COR-L47 (cell line): ENCODE measurements around the gene KCNAB1.
"Not testable (repeated sequence)": the region's sequence is repeated elsewhere in the genome, so short reads cannot be mapped to it uniquely, and the experiment has no call there.

Source experiments
- DNase-seq: peaks from one replicate; lab custom pipeline; 2025; lab: John Stamatoyannopoulos, UW

Gene KCNAB1

DNA sequence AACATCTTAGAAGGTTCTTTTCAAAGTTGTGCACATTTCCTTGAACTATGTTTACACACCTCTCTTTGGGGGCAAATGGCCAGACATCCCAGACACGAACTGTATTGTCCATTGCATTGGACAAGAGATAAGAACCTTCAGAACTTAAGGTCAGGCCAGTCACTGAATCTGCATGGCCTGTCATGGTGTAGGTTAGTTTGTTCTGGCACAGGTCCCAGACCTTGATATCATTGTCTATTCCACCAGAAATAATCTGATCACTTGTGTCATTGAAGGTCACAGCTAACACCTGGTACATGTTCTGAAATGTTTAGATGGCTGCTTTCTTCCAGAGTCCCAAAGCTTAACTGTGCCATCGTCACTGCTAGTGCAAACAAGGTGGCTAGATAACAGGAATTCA, 55.7 kb downstream of the KCNAB1 start:
- DNase-seq: no peak

DNA sequence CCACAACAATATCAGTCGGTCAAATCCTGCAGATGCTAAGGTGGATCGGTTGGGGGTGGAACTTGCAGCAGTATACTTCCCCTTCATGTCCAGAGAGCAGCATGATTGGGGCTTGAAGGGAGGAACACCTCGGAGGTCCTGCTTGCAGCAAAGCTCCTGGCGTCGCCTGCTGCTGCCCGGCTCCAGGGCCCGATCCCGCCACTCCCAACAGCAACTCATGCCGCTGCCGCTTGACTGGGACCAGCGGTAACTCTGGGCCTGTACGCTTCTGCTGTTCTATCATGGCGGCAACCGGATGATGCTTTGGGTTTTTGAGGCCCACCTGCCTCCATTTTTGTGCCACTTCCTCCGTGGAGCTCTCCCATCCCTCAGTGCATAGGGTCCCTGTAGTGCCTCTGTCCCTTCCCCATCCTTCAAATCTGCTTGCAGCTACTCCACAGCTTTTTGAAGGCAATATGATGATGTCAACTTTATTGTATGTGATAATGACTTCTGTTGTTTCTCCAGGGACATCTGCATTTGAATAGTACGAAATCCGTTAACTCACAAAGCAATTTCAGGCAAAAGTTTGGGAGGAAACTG, 56.3 kb downstream of the KCNAB1 start:
- no peak for DNase-seq

DNA sequence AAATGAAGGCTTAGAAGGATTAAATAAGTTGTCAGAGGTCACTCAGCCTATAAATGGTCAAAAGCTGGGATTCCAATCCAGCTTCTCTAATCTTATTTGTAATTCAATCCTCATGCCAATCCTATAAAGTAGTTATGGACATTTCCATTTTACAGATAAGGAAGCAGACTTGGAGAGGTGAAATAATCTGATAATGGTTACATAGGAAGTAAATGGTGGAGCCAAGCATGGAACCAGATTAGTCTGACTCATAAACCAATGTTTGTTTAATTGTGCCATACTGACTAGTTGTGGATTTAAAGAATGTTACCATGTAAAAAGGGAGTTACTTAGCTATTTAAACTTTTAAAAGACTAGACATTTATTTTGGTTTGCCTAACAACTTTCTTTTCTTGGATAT, 59.7 kb downstream of the KCNAB1 start:
- DNase-seq: no peak

DNA sequence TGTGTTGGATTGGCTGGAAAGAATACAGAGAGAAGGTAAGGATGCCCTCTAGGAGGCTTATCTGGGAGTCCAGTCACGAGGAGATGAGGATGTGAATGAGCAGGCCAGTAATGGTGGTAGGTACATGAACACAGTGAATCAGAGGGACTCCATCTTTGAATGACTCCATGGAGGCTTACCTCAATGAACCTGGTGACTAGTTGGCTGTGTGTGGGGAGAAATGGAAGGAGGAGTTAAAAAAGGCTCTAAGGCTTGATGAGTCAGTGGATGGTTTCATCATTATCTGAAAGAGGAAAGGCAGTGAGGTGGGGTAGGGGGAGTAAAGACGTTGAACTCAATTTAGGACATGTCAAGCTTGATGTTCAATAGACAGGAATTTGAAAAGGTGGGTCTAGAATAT, 61.1 kb downstream of the KCNAB1 start:
- no peak for DNase-seq

DNA sequence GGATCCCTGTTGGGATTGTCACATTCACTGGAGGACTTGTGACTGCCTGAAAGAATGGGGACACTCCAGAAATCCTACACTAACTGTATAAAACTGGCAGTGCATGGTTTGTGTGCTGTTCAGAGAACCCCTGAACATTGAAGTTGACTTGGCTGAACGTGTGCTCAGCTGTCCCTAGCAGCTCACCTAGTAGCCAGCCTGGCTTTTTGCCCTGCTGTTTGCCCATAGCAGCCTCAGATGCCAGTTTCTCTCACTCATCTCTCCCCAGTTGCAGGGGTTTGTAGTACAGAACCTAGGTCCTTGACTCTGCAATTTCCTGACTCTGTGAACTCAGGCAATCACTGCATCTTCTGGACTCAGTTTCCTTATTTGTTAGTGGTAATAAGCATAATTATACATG, 63.0 kb downstream of the KCNAB1 start:
- DNase-seq: no peak

DNA sequence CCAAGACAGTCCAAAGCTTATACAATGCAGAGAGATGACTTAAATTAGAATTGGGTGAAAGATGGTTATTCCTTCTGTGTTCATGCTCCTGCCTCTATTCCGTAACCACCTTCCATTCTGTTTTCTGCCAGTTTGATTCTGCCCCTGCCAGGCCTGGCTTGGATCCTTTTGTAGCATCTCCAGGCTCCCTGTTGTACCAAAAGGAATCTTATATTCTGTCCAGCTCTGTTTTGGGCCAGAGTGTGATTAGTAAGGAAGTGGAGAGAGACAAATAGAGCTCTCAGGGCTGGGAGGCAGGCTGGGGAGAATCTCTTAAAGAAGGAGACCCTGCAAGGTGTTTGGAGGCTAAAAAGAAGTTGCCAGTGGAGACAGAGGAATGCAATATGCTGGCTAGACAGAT, 63.8 kb downstream of the KCNAB1 start:
- DNase-seq: no peak

DNA sequence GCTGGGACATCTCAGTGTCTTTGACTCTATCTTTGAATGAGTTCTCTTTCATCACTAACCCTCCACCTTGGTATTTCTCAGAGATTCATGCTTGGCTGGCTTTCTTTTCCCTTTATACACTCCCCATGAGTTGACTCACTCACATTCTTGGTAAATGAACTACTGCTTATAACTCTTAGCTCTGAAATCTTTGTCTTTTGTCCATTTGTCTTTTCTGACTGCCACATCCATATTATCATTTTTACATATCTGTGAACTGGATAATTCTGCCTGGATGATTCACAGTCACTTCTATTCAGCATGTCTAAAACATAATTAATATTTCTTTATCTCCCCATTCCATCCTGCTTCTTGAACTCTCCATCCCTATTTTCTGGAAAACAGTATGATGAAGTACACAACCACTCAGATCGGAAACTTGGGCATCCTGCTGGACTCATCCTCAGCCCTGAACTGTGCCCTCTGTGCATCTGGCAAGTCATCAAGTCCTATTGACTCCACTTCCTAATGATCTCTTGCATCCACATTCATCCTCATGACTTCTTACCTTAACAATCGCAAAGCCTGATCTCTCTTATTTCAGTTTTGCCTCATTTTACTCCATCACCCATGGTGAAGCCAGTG, 66.9 kb downstream of the KCNAB1 start:
- no peak for DNase-seq

DNA sequence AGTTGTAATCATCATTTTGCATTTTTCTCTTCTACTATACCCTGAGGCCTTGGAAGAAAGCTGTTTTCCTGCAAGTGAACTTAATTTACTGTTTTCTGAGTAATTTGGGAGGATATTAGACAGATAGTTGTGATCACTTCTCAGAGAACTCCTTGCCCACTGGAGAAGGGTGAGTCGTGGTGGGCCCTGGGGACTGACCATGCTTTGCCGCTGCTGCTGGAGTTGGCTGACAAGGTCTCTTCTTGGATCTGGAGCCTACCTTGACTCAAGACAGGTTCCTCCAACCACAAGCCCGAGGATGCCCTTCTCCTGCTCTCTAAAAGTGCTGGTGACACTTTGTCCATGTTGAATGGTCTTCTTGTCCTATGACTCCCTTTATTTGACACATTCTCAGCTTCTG, 68.4 kb downstream of the KCNAB1 start:
- no peak for DNase-seq

DNA sequence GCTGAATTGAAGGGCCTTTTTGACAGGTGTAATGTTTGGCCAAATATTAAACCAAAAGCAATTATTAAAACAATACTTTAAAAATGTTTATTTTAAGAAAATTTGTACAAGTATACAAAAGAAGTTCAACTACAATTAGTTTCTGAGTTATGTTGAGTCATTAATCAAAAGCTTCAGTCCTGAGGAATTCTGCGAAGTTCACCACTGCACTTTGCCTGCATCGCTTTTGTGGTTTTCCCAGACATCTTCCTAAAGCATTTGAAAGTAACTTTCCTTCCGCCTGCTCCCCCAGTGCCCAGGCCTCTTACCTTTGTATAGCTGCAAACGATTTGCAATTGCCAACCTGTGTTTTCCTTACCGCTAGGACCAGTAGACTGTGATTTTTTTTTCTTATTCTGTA, 69.5 kb downstream of the KCNAB1 start:
- DNase-seq: no peak

DNA sequence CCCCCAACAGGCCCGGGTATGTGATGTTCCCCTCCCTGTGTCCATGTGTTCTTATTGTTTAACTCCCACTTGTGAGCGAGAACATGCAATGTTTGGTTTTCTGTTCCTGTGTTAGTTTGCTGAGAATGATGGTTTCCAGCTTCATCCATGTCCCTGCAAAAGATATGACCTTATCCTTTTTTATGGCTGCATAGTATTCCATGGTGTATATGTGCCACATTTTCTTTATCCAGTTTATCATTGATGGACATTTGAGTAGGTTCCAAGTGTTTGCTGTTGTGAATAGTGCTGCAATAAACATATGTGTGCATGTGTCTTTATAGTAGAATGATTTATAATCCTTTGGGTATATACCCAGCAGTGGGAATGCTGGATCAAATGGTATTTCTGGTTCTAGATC, 74.6 kb downstream of the KCNAB1 start:
- DNase-seq: not testable (repeated sequence)

DNA sequence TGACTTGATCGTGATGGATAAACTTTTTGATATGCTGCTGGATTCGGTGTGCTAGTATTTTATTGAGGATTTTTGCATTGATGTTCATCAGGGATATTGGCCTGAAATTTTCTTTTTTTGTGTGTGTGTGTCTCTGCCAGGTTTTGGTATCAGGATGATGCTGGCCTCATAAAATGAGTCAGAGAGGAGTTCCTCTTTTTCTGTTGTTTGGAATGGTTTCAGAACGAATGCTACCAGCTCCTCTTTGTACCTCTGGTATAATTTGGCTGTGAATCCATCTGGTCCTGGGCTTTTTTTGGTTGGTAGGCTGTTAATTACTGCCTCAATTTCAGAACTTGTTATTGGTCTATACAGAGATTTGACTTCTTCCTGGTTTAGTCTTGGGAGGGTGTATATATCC, 76.8 kb downstream of the KCNAB1 start:
- DNase-seq: not testable (repeated sequence)

DNA sequence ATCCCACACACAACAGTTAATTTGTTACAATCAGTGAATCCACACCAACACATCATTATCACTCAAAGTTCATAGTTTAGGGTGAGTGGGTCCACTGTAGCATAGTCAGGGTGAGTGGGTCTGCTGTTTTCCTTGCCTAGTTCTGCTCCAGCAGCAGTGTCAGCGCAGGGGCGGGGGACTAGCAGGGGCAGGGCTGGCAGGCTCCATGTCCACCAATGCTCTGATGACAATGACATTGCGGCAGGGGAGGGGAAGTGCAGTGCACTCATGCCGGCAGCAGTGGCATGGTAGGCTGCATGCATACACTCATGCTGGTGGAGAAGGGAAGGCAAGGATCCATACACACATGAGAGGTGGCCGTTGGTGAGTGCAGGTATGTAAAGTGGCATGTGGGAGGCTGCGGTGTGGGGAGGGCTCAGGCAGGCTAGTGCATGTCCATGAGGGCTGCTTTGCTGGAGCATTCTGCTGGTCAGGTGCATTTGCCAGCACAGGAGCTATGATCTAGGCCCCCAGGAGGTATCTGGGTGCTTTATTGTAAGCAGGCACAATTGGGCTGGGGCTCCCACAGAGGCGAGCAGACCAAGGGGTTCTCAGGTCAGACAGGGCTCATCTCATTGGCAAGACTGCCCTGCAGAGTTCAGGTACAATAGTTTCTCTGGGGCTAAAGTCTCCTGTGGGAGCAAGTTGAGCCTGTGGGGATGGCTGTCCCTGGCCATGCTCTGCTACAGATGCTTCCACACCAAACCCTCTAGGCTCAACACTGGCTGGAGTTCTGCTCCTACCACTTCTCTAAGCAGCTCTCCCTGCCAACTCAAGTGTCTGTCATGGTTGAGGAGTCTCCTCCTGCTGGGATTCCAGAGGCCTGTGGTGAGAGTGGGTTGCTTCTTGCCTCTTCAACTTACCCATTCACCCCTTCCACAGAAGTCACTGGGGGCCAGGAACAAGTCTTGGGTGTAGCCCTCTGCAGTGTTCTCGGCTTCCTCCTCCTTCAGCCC, 81.3 kb downstream of the KCNAB1 start:
- no peak for DNase-seq

DNA sequence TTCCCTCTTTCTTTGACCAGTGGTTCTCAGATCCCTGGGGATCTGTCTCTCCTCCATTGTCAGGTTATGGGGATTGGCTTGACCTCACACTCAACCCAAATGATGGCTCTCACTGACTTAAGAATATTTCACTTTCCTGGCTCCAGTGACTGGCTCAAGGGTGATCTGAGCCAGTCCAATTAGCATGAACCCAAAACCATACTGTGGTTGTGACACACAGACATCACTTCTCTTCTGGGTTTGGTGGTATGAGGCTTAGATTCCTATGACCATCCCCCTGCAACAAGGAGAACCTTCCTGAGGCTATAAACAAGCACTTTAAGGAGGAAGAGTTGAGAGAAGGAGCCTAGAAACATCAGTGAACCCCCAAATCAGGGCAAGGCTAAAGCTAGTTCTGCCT, 85.8 kb downstream of the KCNAB1 start:
- no peak for DNase-seq

DNA sequence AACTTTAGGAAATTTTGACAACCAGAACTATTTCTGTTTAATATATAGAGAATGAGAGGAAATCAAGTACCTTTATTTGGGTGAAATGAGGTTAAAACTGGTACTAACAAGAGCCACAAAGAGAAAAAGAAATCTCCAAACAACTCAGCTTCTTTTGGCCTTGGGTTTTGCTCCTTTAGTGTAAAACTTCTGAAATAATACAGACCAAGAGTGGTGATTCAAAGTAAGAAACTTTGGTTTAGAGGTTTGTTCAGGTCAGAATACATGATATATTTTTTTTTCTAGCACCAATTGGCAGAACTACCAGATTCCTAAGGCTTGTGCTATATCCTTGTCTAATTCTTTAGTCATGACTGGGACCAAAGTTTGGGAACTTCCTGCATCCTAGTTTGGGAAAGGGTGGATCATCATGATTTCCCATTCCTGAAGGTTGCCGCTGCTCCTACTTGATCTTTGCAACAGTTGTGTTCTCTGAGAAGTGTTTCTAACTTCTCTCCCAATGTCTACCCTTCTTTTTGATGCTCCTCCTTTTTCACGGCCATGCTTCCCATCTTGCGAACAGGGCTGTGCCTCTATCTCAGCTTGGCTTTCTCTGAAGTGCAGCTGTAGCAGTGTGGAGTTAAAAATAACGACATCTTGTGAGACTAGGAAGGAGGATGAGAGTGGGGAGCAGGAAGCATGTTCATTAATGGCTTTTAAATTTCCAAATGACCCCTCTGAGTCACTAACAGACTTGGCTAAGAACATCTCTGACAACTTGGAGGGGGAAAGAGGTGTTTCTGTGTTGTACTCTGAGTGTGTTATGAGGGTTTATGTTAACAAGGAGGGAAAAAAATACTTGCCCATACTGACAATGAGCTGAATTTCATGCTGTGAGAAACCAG, 87.7 kb downstream of the KCNAB1 start:
- no peak for DNase-seq

DNA sequence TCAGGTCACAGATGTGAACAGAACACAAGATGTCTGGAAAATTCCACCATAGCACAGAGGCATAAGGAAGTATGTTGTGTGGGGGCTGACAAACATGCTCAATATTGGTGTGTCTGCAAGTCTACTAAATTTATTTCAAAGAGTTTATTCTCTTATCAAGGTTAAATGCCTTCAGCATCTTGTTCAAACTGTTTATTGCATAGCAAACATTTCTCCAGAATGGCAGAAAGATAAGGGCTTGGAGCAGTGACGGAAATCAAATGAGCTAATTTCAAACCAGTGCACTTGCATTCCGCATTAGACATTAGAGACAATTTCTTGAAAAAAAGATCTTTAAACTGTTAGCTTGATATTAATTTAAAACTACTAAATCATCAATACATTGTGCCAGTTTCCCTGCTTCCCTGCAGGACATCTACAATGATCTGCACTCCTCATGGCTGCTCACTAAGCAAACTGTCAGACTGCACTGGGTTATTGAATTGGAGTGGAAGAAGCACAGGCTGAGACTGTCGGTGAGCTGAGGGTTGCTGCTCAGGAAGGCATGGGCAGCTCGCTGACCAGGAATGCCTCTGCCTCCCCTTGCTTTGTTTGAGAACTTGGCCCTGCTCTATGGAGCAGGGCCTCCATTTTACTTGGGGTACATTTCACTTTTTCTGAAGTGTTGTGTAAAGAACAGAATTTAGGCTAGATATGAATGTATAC, 89.4 kb downstream of the KCNAB1 start:
- DNase-seq: no peak

DNA sequence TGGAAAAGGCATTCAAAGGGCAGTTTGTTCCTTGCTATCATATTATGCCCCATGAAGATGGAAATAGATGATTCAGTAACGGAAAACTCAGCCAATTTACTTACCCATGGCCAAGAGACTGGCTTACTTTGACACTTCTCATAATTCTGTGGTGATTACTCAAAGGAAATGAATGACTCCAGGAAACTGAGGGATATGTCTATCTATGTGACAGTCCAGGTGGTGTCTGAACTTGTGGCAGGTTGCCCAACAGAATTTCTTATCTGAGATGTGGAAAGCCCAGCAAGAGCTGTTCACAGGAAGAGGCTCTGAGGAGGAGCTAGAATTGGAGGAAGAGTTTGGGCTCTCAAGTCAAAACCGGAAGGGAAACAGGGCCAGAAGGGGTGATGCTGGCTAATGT, 91.2 kb downstream of the KCNAB1 start:
- DNase-seq: no peak

DNA sequence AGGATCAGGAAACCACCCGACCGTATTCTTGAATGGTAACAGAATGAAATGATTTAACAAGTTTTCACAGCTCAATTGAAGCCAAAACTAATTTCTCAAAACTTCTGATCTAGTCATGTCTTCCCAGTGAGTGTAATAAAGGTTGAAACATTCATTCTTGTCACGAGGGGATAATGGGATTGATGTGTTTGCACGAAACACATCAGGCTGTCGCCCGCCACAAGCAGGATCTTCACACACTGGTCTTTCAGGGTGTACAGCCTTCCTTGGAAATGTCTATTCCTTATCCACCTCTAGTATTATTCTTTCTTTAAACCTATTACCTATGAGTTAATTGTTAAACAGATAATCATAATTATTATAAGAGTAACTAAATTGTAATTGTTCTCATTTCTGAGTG, 94.3 kb downstream of the KCNAB1 start:
- no peak for DNase-seq

DNA sequence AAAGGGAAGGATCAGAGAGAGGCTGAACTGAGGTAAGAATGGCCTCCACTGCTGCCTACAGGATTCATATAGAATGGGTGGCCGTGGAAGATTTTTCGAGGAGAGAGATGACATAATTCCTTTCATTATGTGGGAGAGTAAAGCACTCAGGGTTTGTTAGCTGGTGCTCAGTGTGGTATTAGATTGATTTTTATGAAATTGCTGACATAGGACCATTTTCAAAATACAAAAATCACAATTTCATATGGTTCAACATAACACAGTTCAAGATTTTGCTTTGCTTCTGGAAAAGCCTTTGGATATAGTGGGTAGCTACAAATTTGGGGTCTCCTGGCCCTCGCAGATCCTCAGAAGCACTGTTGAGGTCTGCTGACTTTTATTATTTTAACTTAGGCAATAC, 95.4 kb downstream of the KCNAB1 start:
- DNase-seq: no peak

DNA sequence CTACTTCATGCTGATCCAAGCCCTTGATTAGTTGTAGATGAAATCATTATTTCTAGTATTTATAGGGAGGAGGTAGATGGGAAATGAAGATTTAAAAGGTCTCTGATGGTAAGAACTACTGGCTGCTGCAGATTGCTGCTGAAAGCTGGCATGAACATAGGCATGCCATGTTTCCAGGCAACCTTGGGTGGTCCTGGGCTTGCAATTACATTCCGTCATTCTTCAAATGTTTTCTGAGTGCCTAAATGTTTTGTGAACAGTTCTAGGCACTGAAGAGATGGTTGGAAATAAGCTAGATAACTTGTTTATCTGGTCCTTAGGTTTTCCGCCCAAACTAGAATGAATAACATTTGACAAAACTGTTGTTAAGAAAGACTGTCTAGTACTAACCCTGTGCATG, 95.8 kb downstream of the KCNAB1 start:
- no peak for DNase-seq

DNA sequence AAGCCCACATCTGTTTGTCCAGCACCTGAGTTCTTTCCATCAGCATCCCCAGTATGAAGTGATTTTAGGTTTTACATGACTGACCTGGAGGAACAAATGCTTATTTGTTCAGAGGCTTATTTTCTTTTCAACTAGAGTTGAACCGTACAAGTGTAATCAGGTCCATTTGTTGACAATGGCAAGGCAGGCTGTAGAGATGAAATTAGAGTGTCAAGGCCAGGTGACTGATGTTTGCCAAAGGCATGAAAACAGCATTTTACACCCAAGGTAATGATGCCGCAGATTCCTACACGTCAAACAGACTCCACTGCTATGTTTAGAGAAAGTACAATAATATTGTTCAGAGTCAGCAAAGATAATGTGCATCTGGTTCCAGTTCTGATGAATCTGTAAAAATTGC, 96.5 kb downstream of the KCNAB1 start:
- DNase-seq: no peak

DNA sequence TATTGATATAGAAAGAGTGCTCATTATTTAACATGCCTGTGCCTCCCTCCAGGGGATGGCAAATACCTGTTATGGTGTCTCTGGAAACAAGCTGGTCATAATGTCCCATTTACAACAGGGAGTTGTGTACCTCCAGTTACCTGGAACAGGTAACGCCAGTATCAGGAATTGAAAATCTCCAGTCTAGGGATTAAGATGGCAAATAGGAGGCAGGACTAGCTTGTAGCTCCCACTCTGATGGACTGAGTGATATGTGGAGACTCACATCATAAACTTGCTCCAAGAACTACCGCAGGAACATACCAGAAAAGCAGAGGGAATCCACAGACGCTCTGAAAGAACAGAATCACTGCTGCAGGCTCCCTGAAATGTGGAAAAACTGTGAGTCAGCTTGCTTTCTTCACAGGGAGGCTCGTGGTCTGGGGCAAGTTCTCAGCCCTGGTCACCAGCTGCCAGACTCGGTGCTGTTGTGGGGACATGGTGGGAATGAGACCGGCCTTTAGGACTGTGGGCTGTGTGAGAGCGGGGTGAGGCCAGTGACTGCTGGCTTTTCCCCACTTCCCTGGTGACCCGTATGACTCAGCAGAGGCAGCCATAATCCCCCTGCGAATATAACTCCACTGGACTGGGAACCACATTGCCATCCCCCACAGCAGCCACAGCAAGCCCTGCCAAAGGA, 97.4 kb downstream of the KCNAB1 start:
- no peak for DNase-seq
